OCI-LY7 (cell line): Measurements from ENCODE around the gene APOBEC3C. TPM values are rescaled to one million over a fixed set of nuclear protein-coding genes. Genes with fewer than 3 reads are reported as not detected.

Experiments
- BruUV-seq: library from RNA; stranded (reverse); fragments of 400-500 nt; replicated peaks from 2 replicates; lab custom pipeline; 2021; lab: Mats Ljungman, UMichigan
- CTCF ChIA-PET: fragments of 300-600 bp; sonication (Branson Sonifier 250); formaldehyde crosslinking; loops from one replicate; lab custom pipeline; 2022; ENCODE audit warnings: antibody characterized with exemption; ENCODE audit not compliant: unreplicated experiment; lab: Charles Lee
- POLR2A ChIA-PET: fragments of 300-600 bp; sonication (Branson Sonifier 250); formaldehyde crosslinking; loops from one replicate; lab custom pipeline; 2022; ENCODE audit warnings: antibody characterized with exemption; lab: Charles Lee
- DNase-seq: peaks from one replicate; pipeline ENCODE4 v3.0.0-alpha.2; 2015; ENCODE audit warnings: low spot score
- H2AFZ ChIP-seq: fragments of 200-600 bp; sonication (generic), shearing (Covaris generic); 2 replicates; pipeline ENCODE4 v1.6.1; 2014; ENCODE audit warnings: mild to moderate bottlenecking, antibody characterized with exemption, low read length, moderate library complexity
- H3K27ac ChIP-seq: fragments of 200-600 bp; sonication (generic); 2 replicates; pipeline ENCODE4 v1.5.1; 2014; ENCODE audit warnings: mixed run types, low read depth, mild to moderate bottlenecking, moderate library complexity, low read length, inconsistent platforms; ENCODE audit not compliant: poor library complexity, severe bottlenecking
- H3K36me3 ChIP-seq: fragments of 200-600 bp; sonication (generic); 2 replicates; pipeline ENCODE4 v1.6.1; 2014; ENCODE audit warnings: mild to moderate bottlenecking, antibody characterized with exemption, low read length, moderate library complexity, mixed read lengths; ENCODE audit not compliant: insufficient read depth
- H3K4me1 ChIP-seq: fragments of 200-600 bp; sonication (generic); 2 replicates; pipeline ENCODE4 v1.5.1; 2014; ENCODE audit warnings: mild to moderate bottlenecking, low read length; ENCODE audit not compliant: insufficient read depth, poor library complexity, severe bottlenecking
- H3K4me2 ChIP-seq: fragments of 200-600 bp; sonication (generic); 2 replicates; pipeline ENCODE4 v1.6.1; 2014; ENCODE audit warnings: mild to moderate bottlenecking, low read length
- H3K4me3 ChIP-seq: fragments of 200-600 bp; sonication (generic); 2 replicates; pipeline ENCODE4 v1.5.1; 2014; ENCODE audit warnings: mild to moderate bottlenecking, low read depth, low read length; ENCODE audit not compliant: poor library complexity, severe bottlenecking
- H3K79me2 ChIP-seq: fragments of 200-600 bp; sonication (generic); 2 replicates; pipeline ENCODE4 v1.6.1; 2016; ENCODE audit warnings: low read depth, mild to moderate bottlenecking, low read length, moderate library complexity, mixed read lengths; ENCODE audit not compliant: insufficient read depth
- H3K9me2 ChIP-seq: fragments of 200-600 bp; sonication (generic); 2 replicates; pipeline ENCODE4 v1.6.1; 2016; ENCODE audit warnings: mild to moderate bottlenecking, low read length, mixed read lengths; ENCODE audit not compliant: insufficient read depth
- H3K9me3 ChIP-seq: fragments of 200-600 bp; sonication (generic); 2 replicates; pipeline ENCODE4 v1.6.1; 2014; ENCODE audit warnings: mild to moderate bottlenecking, mixed run types, low read length, mixed read lengths
- H4K20me1 ChIP-seq: fragments of 200-600 bp; sonication (generic); 2 replicates; pipeline ENCODE4 v1.6.1; 2014; ENCODE audit warnings: mild to moderate bottlenecking, antibody characterized with exemption, low read length, moderate library complexity, mixed read lengths; ENCODE audit not compliant: insufficient read depth
- EZH2phosphoT487 ChIP-seq: fragments of 200-600 bp; sonication (generic); IDR thresholded peaks from 2 replicates; pipeline ENCODE4 v1.6.1; 2018; ENCODE audit warnings: low read depth, borderline replicate concordance, mild to moderate bottlenecking, mixed run types, antibody characterized with exemption, low read length, moderate library complexity, mixed read lengths
- intact Hi-C: fragments of 100-400 bp; cut with micrococcal nuclease; formaldehyde crosslinking; loops from one replicate; pipeline ENCODE4 v1.10.0; 2022; ENCODE audit not compliant: unreplicated experiment
- total RNA-seq, 2 experiments: library from RNA; depleted of rRNA in 1 of 2; stranded (reverse); fragments of >200 nt in 1 of 2; shearing (Covaris generic) in 1 of 2; gene quantifications; 2 replicates each; pipeline ENCODE4 v1.2.3, GENCODE V29; 2014 to 2022
- TF ChIP-seq, protein P1 (sequence below): fragments of 200-600 bp; sonication (generic); conservative IDR thresholded peaks from 2 replicates; pipeline ENCODE4 v1.5.1; 2014; ENCODE audit warnings: mild to moderate bottlenecking, antibody characterized with exemption, low read length, moderate library complexity, mixed read lengths

APOBEC3C gene
- total RNA-seq, 2 experiments from 2014 or later: 4.3 to 74.0 TPM

DNA sequence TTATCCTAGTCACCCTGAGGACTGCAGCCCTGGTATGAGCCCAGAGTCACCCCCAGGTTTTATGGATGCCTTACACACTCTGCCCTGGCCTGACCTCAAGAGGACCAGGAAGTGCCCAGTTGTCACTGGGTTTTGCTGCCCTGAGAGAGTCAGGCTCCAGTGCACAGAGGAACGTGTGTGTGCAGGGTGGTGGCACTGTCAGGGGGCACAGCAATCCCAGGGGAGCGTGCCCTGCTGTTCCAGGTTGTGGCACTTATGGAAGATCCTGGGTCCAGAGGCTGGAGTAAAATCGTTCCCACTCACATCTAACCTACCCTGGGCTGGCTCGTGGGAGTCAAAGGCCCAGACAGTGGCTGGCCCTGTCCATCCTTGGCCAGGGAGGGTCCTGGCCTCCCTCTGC lies 49.1 kb upstream of the APOBEC3C start:
- ChIA-PET CTCF (no interaction called here), POLR2A (no interaction called here)
- Histone ChIP-seq H3K9me2 (no peaks in the 10 kb centered on the region), H3K27ac (no peak overlapping the region), H3K4me3 (no peak overlapping the region), H3K9me3 (no peaks in the 10 kb centered on the region), H3K79me2 (no peaks in the 10 kb centered on the region), H3K4me2 (no peak overlapping the region), H3K36me3 (no peaks in the 10 kb centered on the region), H3K4me1 (peaks cover 6% of the 10 kb centered on the region), H4K20me1 (no peaks in the 10 kb centered on the region), H2AFZ (no peak overlapping the region)
- no peak for DNase-seq
- no TSS peak for BruUV-seq
- no peak for TF ChIP-seq EZH2phosphoT487
- TF ChIP-seq, protein P1, sequence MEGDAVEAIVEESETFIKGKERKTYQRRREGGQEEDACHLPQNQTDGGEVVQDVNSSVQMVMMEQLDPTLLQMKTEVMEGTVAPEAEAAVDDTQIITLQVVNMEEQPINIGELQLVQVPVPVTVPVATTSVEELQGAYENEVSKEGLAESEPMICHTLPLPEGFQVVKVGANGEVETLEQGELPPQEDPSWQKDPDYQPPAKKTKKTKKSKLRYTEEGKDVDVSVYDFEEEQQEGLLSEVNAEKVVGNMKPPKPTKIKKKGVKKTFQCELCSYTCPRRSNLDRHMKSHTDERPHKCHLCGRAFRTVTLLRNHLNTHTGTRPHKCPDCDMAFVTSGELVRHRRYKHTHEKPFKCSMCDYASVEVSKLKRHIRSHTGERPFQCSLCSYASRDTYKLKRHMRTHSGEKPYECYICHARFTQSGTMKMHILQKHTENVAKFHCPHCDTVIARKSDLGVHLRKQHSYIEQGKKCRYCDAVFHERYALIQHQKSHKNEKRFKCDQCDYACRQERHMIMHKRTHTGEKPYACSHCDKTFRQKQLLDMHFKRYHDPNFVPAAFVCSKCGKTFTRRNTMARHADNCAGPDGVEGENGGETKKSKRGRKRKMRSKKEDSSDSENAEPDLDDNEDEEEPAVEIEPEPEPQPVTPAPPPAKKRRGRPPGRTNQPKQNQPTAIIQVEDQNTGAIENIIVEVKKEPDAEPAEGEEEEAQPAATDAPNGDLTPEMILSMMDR: no peak
- intact Hi-C loops: no loop called here

DNA sequence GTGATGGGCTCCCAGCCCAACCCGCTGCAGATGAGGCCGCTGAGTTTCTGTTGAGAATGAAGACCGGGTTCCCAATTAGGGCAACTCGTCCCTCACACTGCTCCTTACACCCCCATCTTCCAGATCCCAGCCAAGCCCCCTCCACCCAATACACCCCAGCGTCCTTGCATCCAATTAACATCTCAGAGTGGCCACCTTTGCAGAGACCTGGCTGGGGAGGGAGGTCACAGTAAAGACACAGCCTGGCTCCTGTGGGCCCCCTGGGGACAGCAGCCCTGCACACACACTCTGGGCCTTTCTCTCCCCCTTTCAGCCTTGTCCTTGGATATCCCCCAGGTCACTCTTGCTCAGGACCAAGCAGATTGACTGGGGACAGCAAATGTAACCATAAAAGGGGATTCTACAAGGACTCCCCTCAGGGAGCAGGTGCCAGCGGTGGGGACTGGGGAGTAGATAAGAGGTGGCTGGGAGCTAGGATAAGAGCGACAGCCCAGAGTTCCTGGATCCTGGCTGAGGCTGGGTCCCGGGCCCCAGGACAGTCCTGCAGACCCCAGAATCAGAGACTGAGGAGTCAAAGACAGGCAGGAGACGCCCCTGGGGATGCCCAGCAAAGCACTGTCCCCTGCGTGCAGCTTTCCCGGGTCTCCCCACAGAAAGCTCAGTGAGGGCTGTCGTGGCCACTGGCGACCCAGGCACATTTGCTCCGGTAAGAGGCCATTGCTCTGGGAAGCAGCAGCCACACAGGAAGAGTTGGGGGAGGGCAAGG lies 48.3 kb upstream of the APOBEC3C start:
- Histone ChIP-seq H3K4me1 (peaks cover 6% of the 10 kb centered on the region), H3K36me3 (no peaks in the 10 kb centered on the region), H3K4me3 (no peak overlapping the region), H3K79me2 (no peaks in the 10 kb centered on the region), H3K9me3 (no peaks in the 10 kb centered on the region), H3K9me2 (no peaks in the 10 kb centered on the region), H3K4me2 (no peak overlapping the region), H2AFZ (no peak overlapping the region), H3K27ac (no peak overlapping the region), H4K20me1 (no peaks in the 10 kb centered on the region)
- intact Hi-C loops: no loop called here
- no peak for TF ChIP-seq EZH2phosphoT487
- TF ChIP-seq, protein P1: no peak
- ChIA-PET POLR2A (no interaction called here), CTCF (no interaction called here)
- BruUV-seq: no TSS peak
- DNase-seq: no peak

DNA sequence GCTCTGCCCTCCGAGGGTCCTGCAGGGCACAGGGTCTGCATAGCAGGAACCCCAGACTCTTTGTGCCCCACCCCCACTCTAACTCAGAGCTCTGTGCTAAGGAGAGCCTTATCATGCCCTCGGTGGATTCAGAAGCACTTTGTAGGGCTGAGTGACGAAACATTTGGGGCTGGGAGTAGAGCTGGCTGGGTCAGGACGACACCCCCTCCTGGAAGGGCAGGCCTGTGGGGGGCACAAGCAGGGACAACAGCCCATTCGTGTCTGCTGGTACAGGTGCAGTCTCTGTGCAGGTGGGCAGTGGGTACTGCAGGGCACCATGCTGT lies 47.7 kb upstream of the APOBEC3C start:
- H3K4me2 ChIP-seq: no peak overlapping the region
- no peak overlapping the region for H3K4me3 ChIP-seq
- no peaks in the 10 kb centered on the region for H4K20me1 ChIP-seq
- POLR2A ChIA-PET: no interaction called here
- BruUV-seq: no TSS peak
- intact Hi-C loops: no loop called here
- peaks cover 6% of the 10 kb centered on the region for H3K4me1 ChIP-seq
- DNase-seq: no peak
- H3K9me3 ChIP-seq: no peaks in the 10 kb centered on the region
- H3K79me2 ChIP-seq: no peaks in the 10 kb centered on the region
- no peaks in the 10 kb centered on the region for H3K36me3 ChIP-seq
- TF ChIP-seq EZH2phosphoT487: no peak
- TF ChIP-seq, protein P1: no peak
- no peak overlapping the region for H2AFZ ChIP-seq
- CTCF ChIA-PET: no interaction called here
- H3K27ac ChIP-seq: no peak overlapping the region
- H3K9me2 ChIP-seq: no peaks in the 10 kb centered on the region
